ENCODE measurements around the gene RNF31. TPM values are rescaled to one million over a fixed set of nuclear protein-coding genes. Genes with fewer than 3 reads are reported as not detected.
A peak's percentile ranks its signal among the peaks of the same experiment; 100 is the strongest.

Gene RNF31
- total and polyA plus RNA-seq, 2 of the 13 experiments (the other 11 are each of a cell fraction or from before 2014, with no cell fraction given): 48.2 to 86.8 TPM

- TF ChIP-seq ZNF276 (CRISPR knock-in tag; IDR thresholded peaks at IDR 0.05; ENCODE audit: low read depth): peak; percentile 90
- TF ChIP-seq ZNF550 (CRISPR knock-in tag; IDR thresholded peaks at IDR 0.05; ENCODE audit: borderline replicate concordance): peak; percentile 93
- TF ChIP-seq ATM (IDR thresholded peaks at IDR 0.05; ENCODE audit: borderline replicate concordance): no peak
- peak; percentile 81 for TF ChIP-seq ATF6 (CRISPR knock-in tag; conservative IDR thresholded peaks at IDR 0.05)
- peak; percentile 15 for TF ChIP-seq SRF (IDR thresholded peaks at IDR 0.05; ENCODE audit: low read depth, low read length)
- peak; percentile 43; the same call in 1 of the 2 replicates for TF ChIP-seq TP53 (CRISPR knock-in tag; conservative IDR thresholded peaks at IDR 0.05)
- no peak for TF ChIP-seq ZNF207 (IDR thresholded peaks at IDR 0.05; ENCODE audit: borderline replicate concordance)
- peak; percentile 97 for TF ChIP-seq ZC3H4 (CRISPR knock-in tag; IDR thresholded peaks at IDR 0.05; ENCODE audit: borderline replicate concordance)
- TF ChIP-seq ATRX (CRISPR knock-in tag; IDR thresholded peaks at IDR 0.05; ENCODE audit: borderline replicate concordance): no peak
- no peak; the same call in 1 of the 2 replicates for TF ChIP-seq ELF4 (CRISPR knock-in tag; IDR thresholded peaks at IDR 0.05; ENCODE audit: borderline replicate concordance)
- TF ChIP-seq NFE2 (CRISPR knock-in tag; IDR thresholded peaks at IDR 0.05): no peak
- TF ChIP-seq MXD4 (CRISPR knock-in tag; IDR thresholded peaks at IDR 0.05): no peak; the same call in none of the 2 replicates
- TF ChIP-seq BCL3 (CRISPR knock-in tag; IDR thresholded peaks at IDR 0.05): peak; percentile 63
- no peak for TF ChIP-seq NR3C1 (CRISPR knock-in tag; IDR thresholded peaks at IDR 0.05)
- TF ChIP-seq AGO2 (optimal IDR thresholded peaks at IDR 0.05; ENCODE audit: low read depth, low read length): peak; percentile 91
- peak; percentile 93 for TF ChIP-seq SNAPC4 (CRISPR knock-in tag; IDR thresholded peaks at IDR 0.05)
- TF ChIP-seq ZNF709 (CRISPR knock-in tag; IDR thresholded peaks at IDR 0.05): peak; percentile 92
- no peak for TF ChIP-seq ZC3H13 (CRISPR knock-in tag; IDR thresholded peaks at IDR 0.05)
Measured at GRCh38 chr14:24113801-24114531, 33.3 kb upstream of the RNF31 start (continued).

Measured in HepG2 (cell line).